Smooth muscle cell of the brain vasculature (primary cell): ENCODE data around the gene CFLAR.
"Not testable (repeated sequence)": the region's sequence is repeated elsewhere in the genome, so short reads cannot be mapped to it uniquely, and the experiment has no call there.

ENCODE experiments used
- DNase-seq: peaks from one replicate; pipeline ENCODE4 v3.0.0-alpha.2; 2012; ENCODE audit warnings: low read depth, low spot score

Gene CFLAR

GRCh38 chr2:201116115-201116958 is at the start of gene CFLAR:
TSS of gene CFLAR (plus strand) at chr2:201116164. CDS start at chr2:201129866, 13,702 bp downstream.
- DNase-seq = no peak

GRCh38 chr2:201070948-201071478 is 45.0 kb upstream of the CFLAR start:
- no peak for DNase-seq

GRCh38 chr2:201071479-201072200 is 44.3 kb upstream of the CFLAR start, which contains the start of the genes HYCC2 and NDUFB3:
TSS of gene HYCC2 (minus strand) at chr2:201071671. CDS start at chr2:201024009, 47,662 bp downstream.
TSS of gene NDUFB3 (plus strand) at chr2:201072001. CDS start at chr2:201078883, 6,882 bp downstream.
- peak; percentile 83 for DNase-seq

- DNase-seq = no peak
Observed at GRCh38 chr2:201072201-201072530, 43.8 kb upstream of the CFLAR start.

GRCh38 chr2:201073071-201073470 is 42.9 kb upstream of the CFLAR start:
- no peak for DNase-seq

GRCh38 chr2:201074996-201075395 is 41.0 kb upstream of the CFLAR start:
- DNase-seq = no peak

- DNase-seq = no peak
Observed at GRCh38 chr2:201084863-201085262, 31.1 kb upstream of the CFLAR start.

- DNase-seq = no peak
Observed at GRCh38 chr2:201090574-201090973, 25.4 kb upstream of the CFLAR start.

GRCh38 chr2:201093573-201093972 is 22.4 kb upstream of the CFLAR start:
- no peak for DNase-seq

- no peak for DNase-seq
Observed at GRCh38 chr2:201100497-201100896, 15.5 kb upstream of the CFLAR start.

GRCh38 chr2:201105759-201106158 is 10.2 kb upstream of the CFLAR start:
- DNase-seq = no peak

GRCh38 chr2:201107624-201108023 is 8.3 kb upstream of the CFLAR start:
- no peak for DNase-seq

- DNase-seq = no peak
Observed at GRCh38 chr2:201108341-201108740, 7.6 kb upstream of the CFLAR start.

GRCh38 chr2:201109186-201109585 is 6.8 kb upstream of the CFLAR start:
- no peak for DNase-seq

GRCh38 chr2:201110615-201111014 is 5.3 kb upstream of the CFLAR start:
- DNase-seq = no peak

- DNase-seq = no peak
Observed at GRCh38 chr2:201111096-201111495, 4.9 kb upstream of the CFLAR start.

GRCh38 chr2:201114350-201114749 is 1.6 kb upstream of the CFLAR start:
- no peak for DNase-seq

- no peak for DNase-seq
Observed at GRCh38 chr2:201114846-201115245, 1.1 kb upstream of the CFLAR start.

- DNase-seq = no peak
Observed at GRCh38 chr2:201116959-201117734, 1.2 kb downstream of the CFLAR start.

- not testable (repeated sequence) for DNase-seq
Observed at GRCh38 chr2:201117735-201118094, 1.8 kb downstream of the CFLAR start.

GRCh38 chr2:201118121-201118960 is 2.4 kb downstream of the CFLAR start:
- DNase-seq = no peak
